ENCODE measurements around the gene JTB. TPM values are rescaled to one million over a fixed set of nuclear protein-coding genes. Genes with fewer than 3 reads are reported as not detected.

The JTB gene
- polyA plus RNA-seq, 1 of the 3 experiments (the other 2 are of a cell fraction): 118 TPM

DNA sequence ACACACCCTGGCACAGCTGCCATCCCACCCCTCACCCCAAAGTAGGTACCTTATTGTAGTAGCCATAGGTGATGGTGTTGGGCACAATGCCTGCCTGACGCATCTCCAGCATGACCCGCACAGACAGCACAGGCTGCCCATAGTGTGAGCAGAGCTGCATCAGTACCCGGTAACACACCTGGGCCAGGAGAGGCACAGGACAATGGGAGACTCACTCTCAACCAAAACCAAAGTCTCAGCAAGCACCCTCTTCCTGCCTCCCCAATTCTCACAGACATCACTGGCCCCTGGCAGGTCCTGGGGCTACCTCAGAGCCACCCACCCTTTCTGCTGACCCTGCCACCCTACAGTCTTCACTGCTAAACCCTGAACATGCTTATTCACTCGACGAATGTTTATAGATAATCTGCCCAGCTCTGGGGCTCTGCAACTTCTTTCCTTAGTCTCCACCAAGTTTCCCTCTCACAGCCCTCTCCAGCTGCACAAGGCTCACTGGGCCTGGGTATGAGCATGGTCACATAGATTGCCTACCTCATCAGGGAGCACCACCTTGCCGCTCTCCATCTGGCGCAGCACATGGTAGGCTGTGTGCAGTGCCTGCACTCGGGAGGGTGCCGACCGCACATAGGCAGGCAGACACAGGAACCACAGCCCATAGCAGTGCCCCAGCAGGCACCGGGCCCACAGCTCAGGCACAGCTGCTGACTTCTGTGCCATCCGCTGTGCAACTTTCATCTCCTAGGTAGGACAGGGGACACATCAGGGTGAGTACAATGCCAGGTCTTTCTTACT, 41.3 kb downstream of the JTB start (continued):
- TF ChIP-seq, protein P1, sequence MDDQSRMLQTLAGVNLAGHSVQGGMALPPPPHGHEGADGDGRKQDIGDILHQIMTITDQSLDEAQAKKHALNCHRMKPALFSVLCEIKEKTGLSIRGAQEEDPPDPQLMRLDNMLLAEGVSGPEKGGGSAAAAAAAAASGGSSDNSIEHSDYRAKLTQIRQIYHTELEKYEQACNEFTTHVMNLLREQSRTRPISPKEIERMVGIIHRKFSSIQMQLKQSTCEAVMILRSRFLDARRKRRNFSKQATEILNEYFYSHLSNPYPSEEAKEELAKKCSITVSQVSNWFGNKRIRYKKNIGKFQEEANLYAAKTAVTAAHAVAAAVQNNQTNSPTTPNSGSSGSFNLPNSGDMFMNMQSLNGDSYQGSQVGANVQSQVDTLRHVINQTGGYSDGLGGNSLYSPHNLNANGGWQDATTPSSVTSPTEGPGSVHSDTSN (IDR thresholded peaks at IDR 0.05): no peak
- TF ChIP-seq, protein P2, sequence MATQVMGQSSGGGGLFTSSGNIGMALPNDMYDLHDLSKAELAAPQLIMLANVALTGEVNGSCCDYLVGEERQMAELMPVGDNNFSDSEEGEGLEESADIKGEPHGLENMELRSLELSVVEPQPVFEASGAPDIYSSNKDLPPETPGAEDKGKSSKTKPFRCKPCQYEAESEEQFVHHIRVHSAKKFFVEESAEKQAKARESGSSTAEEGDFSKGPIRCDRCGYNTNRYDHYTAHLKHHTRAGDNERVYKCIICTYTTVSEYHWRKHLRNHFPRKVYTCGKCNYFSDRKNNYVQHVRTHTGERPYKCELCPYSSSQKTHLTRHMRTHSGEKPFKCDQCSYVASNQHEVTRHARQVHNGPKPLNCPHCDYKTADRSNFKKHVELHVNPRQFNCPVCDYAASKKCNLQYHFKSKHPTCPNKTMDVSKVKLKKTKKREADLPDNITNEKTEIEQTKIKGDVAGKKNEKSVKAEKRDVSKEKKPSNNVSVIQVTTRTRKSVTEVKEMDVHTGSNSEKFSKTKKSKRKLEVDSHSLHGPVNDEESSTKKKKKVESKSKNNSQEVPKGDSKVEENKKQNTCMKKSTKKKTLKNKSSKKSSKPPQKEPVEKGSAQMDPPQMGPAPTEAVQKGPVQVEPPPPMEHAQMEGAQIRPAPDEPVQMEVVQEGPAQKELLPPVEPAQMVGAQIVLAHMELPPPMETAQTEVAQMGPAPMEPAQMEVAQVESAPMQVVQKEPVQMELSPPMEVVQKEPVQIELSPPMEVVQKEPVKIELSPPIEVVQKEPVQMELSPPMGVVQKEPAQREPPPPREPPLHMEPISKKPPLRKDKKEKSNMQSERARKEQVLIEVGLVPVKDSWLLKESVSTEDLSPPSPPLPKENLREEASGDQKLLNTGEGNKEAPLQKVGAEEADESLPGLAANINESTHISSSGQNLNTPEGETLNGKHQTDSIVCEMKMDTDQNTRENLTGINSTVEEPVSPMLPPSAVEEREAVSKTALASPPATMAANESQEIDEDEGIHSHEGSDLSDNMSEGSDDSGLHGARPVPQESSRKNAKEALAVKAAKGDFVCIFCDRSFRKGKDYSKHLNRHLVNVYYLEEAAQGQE (IDR thresholded peaks at IDR 0.05; ENCODE audit: low read depth, low read length): no peak
- TF ChIP-seq, protein P3, sequence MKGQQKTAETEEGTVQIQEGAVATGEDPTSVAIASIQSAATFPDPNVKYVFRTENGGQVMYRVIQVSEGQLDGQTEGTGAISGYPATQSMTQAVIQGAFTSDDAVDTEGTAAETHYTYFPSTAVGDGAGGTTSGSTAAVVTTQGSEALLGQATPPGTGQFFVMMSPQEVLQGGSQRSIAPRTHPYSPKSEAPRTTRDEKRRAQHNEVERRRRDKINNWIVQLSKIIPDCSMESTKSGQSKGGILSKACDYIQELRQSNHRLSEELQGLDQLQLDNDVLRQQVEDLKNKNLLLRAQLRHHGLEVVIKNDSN (IDR thresholded peaks at IDR 0.05; ENCODE audit: borderline replicate concordance, low read depth): no peak
- no peak for TF ChIP-seq SIN3A (IDR thresholded peaks at IDR 0.05; ENCODE audit: borderline replicate concordance, low read depth, low read length)
- TF ChIP-seq ELF1 (IDR thresholded peaks at IDR 0.05): no peak
- TF ChIP-seq EZH2phosphoT487 (IDR thresholded peaks at IDR 0.05; ENCODE audit: borderline replicate concordance, low read depth): no peak

DNA sequence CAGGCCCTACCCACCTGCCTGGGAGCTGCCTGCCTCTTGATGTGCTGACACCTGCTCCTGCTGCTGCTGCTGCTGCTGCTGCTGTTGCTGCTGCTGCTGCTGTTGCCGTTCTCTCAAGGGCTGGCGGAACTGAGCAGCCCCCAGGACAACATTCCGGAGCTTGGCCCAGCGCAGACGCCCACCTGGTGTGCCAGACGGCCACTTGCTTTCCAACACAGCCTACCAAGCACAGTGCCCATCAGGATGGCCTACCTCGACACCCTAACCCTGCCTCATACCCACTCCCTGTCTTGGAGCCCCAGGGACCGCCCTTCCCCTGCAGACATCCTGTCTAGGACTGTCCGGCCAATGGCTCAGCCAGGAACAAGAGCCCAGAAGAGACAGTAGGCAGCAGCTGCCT, 42.7 kb downstream of the JTB start:
- Histone ChIP-seq H3K9me3 (no peaks in the 10 kb centered on the region), H4K20me1 (ENCODE audit: insufficient read depth) (no peaks in the 10 kb centered on the region), H3K9me2 (no peaks in the 10 kb centered on the region), H3K36me3 (replicated peaks in 1 of 2; ENCODE audit: control insufficient read depth in 1 of 2, insufficient read depth in 2 of 2, low read length in 1 of 2) (peaks cover 0 to 62% of the 10 kb centered on the region in 2 experiments), H3K79me2 (ENCODE audit: insufficient read depth) (no peaks in the 10 kb centered on the region), H3K27me3 (ENCODE audit: insufficient read depth) (no peaks in the 10 kb centered on the region), H3K4me2 (no peak overlapping the region), H3K9ac (no peak overlapping the region), H3K4me1 (ENCODE audit: control insufficient read depth in 1 of 2, insufficient read depth in 2 of 2, low read depth in 1 of 2, low read length in 1 of 2) (peaks cover 0 to 3% of the 10 kb centered on the region in 2 experiments; a peak in 1 of 4 replicates), H3F3A (replicated peaks; ENCODE audit: insufficient read depth) (no peaks in the 10 kb centered on the region), H3K27ac (ENCODE audit: low read depth in 2 of 2, low read length in 1 of 2) (no peak overlapping the region), H3K4me3 (ENCODE audit: low read depth in 2 of 2, low read length in 1 of 2) (no peak overlapping the region), H2AFZ (ENCODE audit: low read depth) (no peak overlapping the region)
- ChIA-PET POLR2A (interaction anchor here (0.6 kb wide), 1 partner anchor 32 kb away, joined by 3 read pairs; no protein-coding TSS in a partner anchor), CTCF (interaction anchor here (1.3 kb wide), 3 partner anchors 11 to 138 kb away, joined by 3 to 4 read pairs (median 3); no protein-coding TSS in a partner anchor)
- TF ChIP-seq POLR2AphosphoS5 (IDR thresholded peaks at IDR 0.05; ENCODE audit: low read depth, low read length) (no peak), GABPA (IDR thresholded peaks at IDR 0.05; ENCODE audit: low read depth) (no peak), TEAD4 (IDR thresholded peaks at IDR 0.05; ENCODE audit: borderline replicate concordance, insufficient read depth) (no peak), SMC3 (IDR thresholded peaks at IDR 0.05; ENCODE audit: low read depth, low read length) (no peak), RXRA (IDR thresholded peaks at IDR 0.05; ENCODE audit: borderline replicate concordance, low read depth) (no peak), MXI1 (IDR thresholded peaks at IDR 0.05; ENCODE audit: low read depth, low read length) (no peak), FOXJ3 (CRISPR knock-in tag; IDR thresholded peaks at IDR 0.05) (no peak)
- TF ChIP-seq, protein P3 (IDR thresholded peaks at IDR 0.05; ENCODE audit: borderline replicate concordance, low read depth): no peak
- TF ChIP-seq, protein P4, sequence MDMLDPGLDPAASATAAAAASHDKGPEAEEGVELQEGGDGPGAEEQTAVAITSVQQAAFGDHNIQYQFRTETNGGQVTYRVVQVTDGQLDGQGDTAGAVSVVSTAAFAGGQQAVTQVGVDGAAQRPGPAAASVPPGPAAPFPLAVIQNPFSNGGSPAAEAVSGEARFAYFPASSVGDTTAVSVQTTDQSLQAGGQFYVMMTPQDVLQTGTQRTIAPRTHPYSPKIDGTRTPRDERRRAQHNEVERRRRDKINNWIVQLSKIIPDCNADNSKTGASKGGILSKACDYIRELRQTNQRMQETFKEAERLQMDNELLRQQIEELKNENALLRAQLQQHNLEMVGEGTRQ (IDR thresholded peaks at IDR 0.05; ENCODE audit: borderline replicate concordance, low read depth, low read length): no peak
- TF ChIP-seq, protein P1 (IDR thresholded peaks at IDR 0.05): no peak
- peak; percentile 11 for DNase-seq
- WGBS (ENCODE audit: low lambda C conversion rate): 95% methylated on average over 9 of the region's 9 CpGs
